CD4-positive, alpha-beta memory T cell (primary cell): ENCODE measurements around the gene CFAP251. TPM values are rescaled to one million over a fixed set of nuclear protein-coding genes. Genes with fewer than 3 reads are reported as not detected.
"Not testable (repeated sequence)": the region's sequence is repeated elsewhere in the genome, so short reads cannot be mapped to it uniquely, and the experiment has no call there.

Experiments used
- CTCF ChIA-PET: fragments of 350-600 bp; sonication (Branson Sonifier 250); formaldehyde crosslinking; loops from one replicate; lab custom pipeline; 2021; ENCODE audit warnings: inconsistent platforms; ENCODE audit not compliant: partially characterized antibody; lab: Charles Lee
- POLR2A ChIA-PET: fragments of 350-600 bp; sonication (Branson Sonifier 250); formaldehyde crosslinking; loops from one replicate; lab custom pipeline; 2021; ENCODE audit not compliant: partially characterized antibody; lab: Charles Lee
- DNase-seq, 5 donors: peaks; one replicate each; pipeline versions ENCODE4 v3.0.0 to v3.0.0-alpha.2; 2020 to 2022; ENCODE audit warnings: mixed read lengths in 1 of 5
- H3K27ac ChIP-seq: one replicate; pipeline ENCODE4 v1.7.0; 2013; ENCODE audit warnings: low read depth, low read length
- H3K27me3 ChIP-seq: 2 replicates; pipeline ENCODE4 v1.7.0; 2013; ENCODE audit warnings: mild to moderate bottlenecking, low read length, moderate library complexity; ENCODE audit not compliant: insufficient read depth
- H3K36me3 ChIP-seq: 2 replicates; pipeline ENCODE4 v1.7.0; 2013; ENCODE audit warnings: mild to moderate bottlenecking, low read length, moderate library complexity; ENCODE audit not compliant: insufficient read depth
- H3K4me1 ChIP-seq: 2 replicates; pipeline ENCODE4 v1.7.0; 2013; ENCODE audit warnings: mild to moderate bottlenecking, low read length, moderate library complexity; ENCODE audit not compliant: insufficient read depth
- H3K4me3 ChIP-seq, 2 donors: one replicate each; pipeline ENCODE4 v1.7.0; 2013; ENCODE audit warnings: low read length in 2 of 2, mild to moderate bottlenecking in 1 of 2
- H3K9me3 ChIP-seq, 2 donors: one replicate each; pipeline ENCODE4 v1.7.0; 2013; ENCODE audit warnings: low read length in 2 of 2, control low read depth in 1 of 2; ENCODE audit not compliant: control insufficient read depth in 1 of 2
- H3K27ac Mint-ChIP-seq, 7 donors: one replicate each; pipeline ENCODE4 v1.8.0; 2020 to 2021; ENCODE audit warnings: mixed read lengths in 7 of 7, mild to moderate bottlenecking in 6 of 7, inconsistent platforms in 3 of 7, moderate library complexity in 3 of 7
- H3K27me3 Mint-ChIP-seq, 2 donors: one replicate each; pipeline ENCODE4 v1.8.0; 2020 to 2021; ENCODE audit warnings: mixed read lengths in 2 of 2
- H3K36me3 Mint-ChIP-seq, 2 donors: one replicate each; pipeline ENCODE4 v1.8.0; 2020 to 2021; ENCODE audit warnings: mixed read lengths in 2 of 2, inconsistent platforms in 1 of 2, mild to moderate bottlenecking in 1 of 2
- H3K4me1 Mint-ChIP-seq, 4 donors: one replicate each; pipeline ENCODE4 v1.8.0; 2020 to 2021; ENCODE audit warnings: mixed read lengths in 4 of 4, mild to moderate bottlenecking in 1 of 4
- H3K4me3 Mint-ChIP-seq, 8 donors: one replicate each; pipeline ENCODE4 v1.8.0; 2020 to 2021; ENCODE audit warnings: mixed read lengths in 8 of 8, mild to moderate bottlenecking in 7 of 8, moderate library complexity in 6 of 8, inconsistent platforms in 3 of 8
- H3K9me3 Mint-ChIP-seq, 8 donors: one replicate each; pipeline ENCODE4 v1.8.0; 2020 to 2021; ENCODE audit warnings: mixed read lengths in 8 of 8, mild to moderate bottlenecking in 5 of 8, inconsistent platforms in 3 of 8, moderate library complexity in 1 of 8
- intact Hi-C: fragments of 100-400 bp; cut with micrococcal nuclease; formaldehyde crosslinking; loops from one replicate; pipeline ENCODE4 v1.15.1; 2023
- polyA plus RNA-seq, 2 donors: library from polyadenylated mRNA; unstranded; fragments of 300-500 nt; fragmentation: Illumina TruSeq; gene quantifications; one replicate each; pipeline ENCODE4 v1.2.3, GENCODE V29; 2021
- total RNA-seq, 2 experiments: library from RNA; stranded (reverse); gene quantifications; one replicate each; pipeline ENCODE4 v1.2.3, GENCODE V29; 2021

Gene CFAP251
- total and polyA plus RNA-seq, 4 experiments from 2014 or later, result 0.21 to 0.44 (median 0.23) TPM; not detected in 1

- no peaks in the 10 kb centered on the region for H3K27me3 ChIP-seq
- peak overlapping the region; percentile 69 for H3K27ac ChIP-seq
- no peak for DNase-seq
- H3K9me3 Mint-ChIP-seq, result no peaks in the 10 kb centered on the region
- intact Hi-C loops, result loop anchor here (1.0 to 5.0 kb wide), 2 partner anchors 30 to 104 kb away; partner anchors contain the start of genes BCL7A and PSMD9
- ChIA-PET POLR2A (interaction anchor here (0.9 to 2.2 kb wide), 8 partner anchors 10 to 307 kb away, joined by 3 to 9 read pairs (median 4); partner anchors contain the start of genes DIABLO and RHOF), CTCF (interaction anchor here (0.6 to 3.0 kb wide), 38 partner anchors 8 to 436 kb away, joined by 3 to 17 read pairs (median 4); partner anchors contain the start of genes BCL7A, PSMD9 and RHOF)
- no peaks in the 10 kb centered on the region for H3K9me3 ChIP-seq
- H3K4me1 Mint-ChIP-seq, result peaks cover 5 to 13% (median 13%) of the 10 kb centered on the region in 4 donors
- H3K36me3 ChIP-seq, result peaks cover 3% of the 10 kb centered on the region
- peak overlapping the region in 5 of 7 donors; percentile 29 to 98 (median 79) for H3K27ac Mint-ChIP-seq
- H3K36me3 Mint-ChIP-seq, result peaks cover 0 to 24% of the 10 kb centered on the region in 2 donors
- H3K4me3 ChIP-seq, result peak overlapping the region in 1 of 2 donors; percentile 63
- H3K4me1 ChIP-seq, result peaks cover 14% of the 10 kb centered on the region
- H3K27me3 Mint-ChIP-seq, result no peaks in the 10 kb centered on the region
- H3K4me3 Mint-ChIP-seq, result peak overlapping the region in 3 of 8 donors; percentile 15 to 95 (median 76)
Observed at GRCh38 chr12:121918679-121919038, 267 bp downstream of the CFAP251 start.

GRCh38 chr12:121921066-121921465, 2.7 kb downstream of the CFAP251 start:
- DNase-seq, result no peak
- H3K36me3 Mint-ChIP-seq, result peaks cover 0 to 16% of the 10 kb centered on the region in 2 donors
- intact Hi-C loops, result no loop called here
- H3K27me3 Mint-ChIP-seq, result no peaks in the 10 kb centered on the region
- no peak overlapping the region for H3K27ac ChIP-seq
- H3K4me3 ChIP-seq, result no peak overlapping the region
- ChIA-PET CTCF (no interaction called here), POLR2A (no interaction called here)
- peak overlapping the region in 3 of 7 donors; percentile 5 to 70 (median 43) for H3K27ac Mint-ChIP-seq
- peaks cover 14% of the 10 kb centered on the region for H3K4me1 ChIP-seq
- H3K36me3 ChIP-seq, result peaks cover 3% of the 10 kb centered on the region
- H3K4me1 Mint-ChIP-seq, result peaks cover 5 to 13% (median 13%) of the 10 kb centered on the region in 4 donors
- no peaks in the 10 kb centered on the region for H3K27me3 ChIP-seq
- H3K9me3 ChIP-seq, result no peaks in the 10 kb centered on the region
- no peaks in the 10 kb centered on the region for H3K9me3 Mint-ChIP-seq
- no peak overlapping the region for H3K4me3 Mint-ChIP-seq

DNA sequence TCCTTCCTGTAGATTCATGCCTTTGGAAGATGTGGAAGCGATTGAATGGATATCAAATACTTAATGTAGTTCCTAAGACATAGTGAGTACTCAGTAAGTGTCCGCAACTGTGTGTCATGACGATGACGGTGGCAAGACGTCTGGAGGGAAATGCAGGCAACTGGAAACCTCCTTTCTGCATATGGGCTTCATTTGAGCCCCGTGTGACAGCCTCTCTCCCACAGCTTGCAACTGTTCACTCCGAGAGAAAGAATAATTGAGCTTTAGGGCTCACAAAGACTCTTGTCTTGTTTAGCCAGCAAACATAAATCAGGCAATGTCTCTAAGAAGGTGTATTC, 6.9 kb downstream of the CFAP251 start:
- Histone ChIP-seq H3K9me3 (no peaks in the 10 kb centered on the region), H3K4me3 (no peak overlapping the region), H3K4me1 (no peaks in the 10 kb centered on the region), H3K36me3 (no peaks in the 10 kb centered on the region), H3K27me3 (no peaks in the 10 kb centered on the region), H3K27ac (no peak overlapping the region)
- POLR2A ChIA-PET, result no interaction called here
- CTCF ChIA-PET, result interaction anchor here (2.7 kb wide), 1 partner anchor 8 kb away, joined by 10 read pairs; the partner anchor contains the start of gene CFAP251
- Mint-ChIP-seq H3K4me1 (no peaks in the 10 kb centered on the region), H3K27me3 (no peaks in the 10 kb centered on the region), H3K27ac (peak overlapping the region in 1 of 7 donors; percentile 13), H3K9me3 (no peaks in the 10 kb centered on the region), H3K4me3 (no peak overlapping the region), H3K36me3 (no peaks in the 10 kb centered on the region)
- intact Hi-C loops, result no loop called here
- no peak for DNase-seq

GRCh38 chr12:121926874-121927706, 8.7 kb downstream of the CFAP251 start:
- no peak overlapping the region for H3K4me3 ChIP-seq

DNA sequence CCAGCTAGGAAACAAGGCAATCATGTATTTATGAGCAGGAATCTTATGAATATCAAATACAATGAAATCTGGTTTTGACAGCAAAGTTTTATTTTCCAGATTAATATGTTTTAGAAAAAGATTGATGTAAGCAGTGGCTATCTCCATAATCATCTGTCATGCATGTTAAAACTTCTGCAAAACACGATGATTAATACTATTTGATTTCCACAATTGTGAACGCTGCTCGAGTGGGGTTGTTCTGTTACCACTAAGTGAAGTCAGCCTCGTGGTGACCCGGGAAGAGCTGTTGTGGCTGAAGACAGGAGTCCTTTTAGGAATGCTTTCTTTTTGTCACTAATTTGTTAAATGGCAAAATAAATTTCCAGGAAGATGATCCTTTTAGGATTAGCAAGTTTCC, 9.4 kb downstream of the CFAP251 start:
- no peak overlapping the region for H3K4me3 ChIP-seq
- no peak overlapping the region for H3K27ac ChIP-seq
- H3K4me3 Mint-ChIP-seq, result no peak overlapping the region
- H3K27me3 Mint-ChIP-seq, result no peaks in the 10 kb centered on the region
- no peak overlapping the region for H3K27ac Mint-ChIP-seq
- H3K9me3 Mint-ChIP-seq, result no peaks in the 10 kb centered on the region
- H3K36me3 Mint-ChIP-seq, result peaks cover 0 to 5% of the 10 kb centered on the region in 2 donors
- no peaks in the 10 kb centered on the region for H3K4me1 ChIP-seq
- ChIA-PET POLR2A (no interaction called here), CTCF (interaction anchor here (2.7 kb wide), 1 partner anchor 10 kb away, joined by 10 read pairs; the partner anchor contains the start of gene CFAP251)
- no peaks in the 10 kb centered on the region for H3K4me1 Mint-ChIP-seq
- DNase-seq, result no peak
- no peaks in the 10 kb centered on the region for H3K9me3 ChIP-seq
- intact Hi-C loops, result no loop called here
- no peaks in the 10 kb centered on the region for H3K36me3 ChIP-seq
- H3K27me3 ChIP-seq, result no peaks in the 10 kb centered on the region

More at GRCh38 chr12:121926874-121927706, 8.7 kb downstream of the CFAP251 start:
- POLR2A ChIA-PET, result no interaction called here
- no peak overlapping the region for H3K4me3 Mint-ChIP-seq
- no peak for DNase-seq
- CTCF ChIA-PET, result interaction anchor here (2.7 kb wide), 1 partner anchor 9 kb away, joined by 10 read pairs; the partner anchor contains the start of gene CFAP251
- Histone ChIP-seq H3K27me3 (no peaks in the 10 kb centered on the region), H3K36me3 (no peaks in the 10 kb centered on the region), H3K9me3 (no peaks in the 10 kb centered on the region), H3K4me1 (no peaks in the 10 kb centered on the region), H3K27ac (no peak overlapping the region)
- H3K27ac Mint-ChIP-seq, result peak overlapping the region in 3 of 7 donors; percentile 22 to 30 (median 29)
- no peaks in the 10 kb centered on the region for H3K4me1 Mint-ChIP-seq
- no peaks in the 10 kb centered on the region for H3K9me3 Mint-ChIP-seq
- H3K36me3 Mint-ChIP-seq, result peaks cover 0 to 5% of the 10 kb centered on the region in 2 donors
- intact Hi-C loops, result no loop called here
- no peaks in the 10 kb centered on the region for H3K27me3 Mint-ChIP-seq

DNA sequence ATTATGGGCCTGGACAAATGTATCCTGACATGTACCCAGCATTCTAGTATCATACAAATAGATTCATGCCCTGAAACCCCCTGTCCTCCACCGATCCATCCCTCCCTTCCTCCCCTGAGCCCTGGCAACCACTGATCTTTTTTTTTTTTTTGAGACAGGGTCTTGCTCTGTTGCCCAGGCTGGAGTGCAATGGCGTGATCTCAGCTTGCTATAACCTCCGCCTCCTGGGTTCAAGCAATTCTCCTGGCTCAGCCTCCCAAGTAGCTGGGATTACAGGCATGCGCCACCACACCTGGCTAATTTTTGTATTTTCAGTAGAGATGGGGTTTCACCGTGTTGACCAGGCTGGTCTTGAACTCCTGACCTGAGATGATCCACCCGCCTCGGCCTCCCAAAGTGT, 11.2 kb downstream of the CFAP251 start:
- H3K27me3 ChIP-seq, H3K4me3 Mint-ChIP-seq, H3K27ac Mint-ChIP-seq, H3K27ac ChIP-seq, H3K9me3 Mint-ChIP-seq, POLR2A ChIA-PET, intact Hi-C loops, H3K9me3 ChIP-seq, DNase-seq, H3K4me1 Mint-ChIP-seq, H3K4me1 ChIP-seq, H3K27me3 Mint-ChIP-seq, H3K4me3 ChIP-seq, H3K36me3 ChIP-seq: not testable (repeated sequence)
- CTCF ChIA-PET, result interaction anchor here (0.7 kb wide), 1 partner anchor 11 kb away, joined by 3 read pairs; the partner anchor contains the start of gene CFAP251
- H3K36me3 Mint-ChIP-seq, result peaks cover 0 to 13% of the 10 kb centered on the region in 2 donors

- Mint-ChIP-seq H3K4me3 (no peak overlapping the region), H3K36me3 (peaks cover 0 to 15% of the 10 kb centered on the region in 2 donors), H3K27me3 (no peaks in the 10 kb centered on the region), H3K4me1 (no peaks in the 10 kb centered on the region), H3K27ac (no peak overlapping the region), H3K9me3 (no peaks in the 10 kb centered on the region)
- Histone ChIP-seq H3K9me3 (no peaks in the 10 kb centered on the region), H3K27me3 (no peaks in the 10 kb centered on the region), H3K27ac (no peak overlapping the region), H3K4me3 (no peak overlapping the region), H3K36me3 (no peaks in the 10 kb centered on the region), H3K4me1 (no peaks in the 10 kb centered on the region)
- no peak for DNase-seq
- CTCF ChIA-PET, result no interaction called here
- POLR2A ChIA-PET, result no interaction called here
- intact Hi-C loops, result no loop called here
Observed at GRCh38 chr12:121930862-121931261, 12.5 kb downstream of the CFAP251 start.
